Measurements from ENCODE around the gene AFF3. TPM values are rescaled to one million over a fixed set of nuclear protein-coding genes. Genes with fewer than 3 reads are reported as not detected.
"Not testable (repeated sequence)": the region's sequence is repeated elsewhere in the genome, so short reads cannot be mapped to it uniquely, and the experiment has no call there.

Gene AFF3, protein sequence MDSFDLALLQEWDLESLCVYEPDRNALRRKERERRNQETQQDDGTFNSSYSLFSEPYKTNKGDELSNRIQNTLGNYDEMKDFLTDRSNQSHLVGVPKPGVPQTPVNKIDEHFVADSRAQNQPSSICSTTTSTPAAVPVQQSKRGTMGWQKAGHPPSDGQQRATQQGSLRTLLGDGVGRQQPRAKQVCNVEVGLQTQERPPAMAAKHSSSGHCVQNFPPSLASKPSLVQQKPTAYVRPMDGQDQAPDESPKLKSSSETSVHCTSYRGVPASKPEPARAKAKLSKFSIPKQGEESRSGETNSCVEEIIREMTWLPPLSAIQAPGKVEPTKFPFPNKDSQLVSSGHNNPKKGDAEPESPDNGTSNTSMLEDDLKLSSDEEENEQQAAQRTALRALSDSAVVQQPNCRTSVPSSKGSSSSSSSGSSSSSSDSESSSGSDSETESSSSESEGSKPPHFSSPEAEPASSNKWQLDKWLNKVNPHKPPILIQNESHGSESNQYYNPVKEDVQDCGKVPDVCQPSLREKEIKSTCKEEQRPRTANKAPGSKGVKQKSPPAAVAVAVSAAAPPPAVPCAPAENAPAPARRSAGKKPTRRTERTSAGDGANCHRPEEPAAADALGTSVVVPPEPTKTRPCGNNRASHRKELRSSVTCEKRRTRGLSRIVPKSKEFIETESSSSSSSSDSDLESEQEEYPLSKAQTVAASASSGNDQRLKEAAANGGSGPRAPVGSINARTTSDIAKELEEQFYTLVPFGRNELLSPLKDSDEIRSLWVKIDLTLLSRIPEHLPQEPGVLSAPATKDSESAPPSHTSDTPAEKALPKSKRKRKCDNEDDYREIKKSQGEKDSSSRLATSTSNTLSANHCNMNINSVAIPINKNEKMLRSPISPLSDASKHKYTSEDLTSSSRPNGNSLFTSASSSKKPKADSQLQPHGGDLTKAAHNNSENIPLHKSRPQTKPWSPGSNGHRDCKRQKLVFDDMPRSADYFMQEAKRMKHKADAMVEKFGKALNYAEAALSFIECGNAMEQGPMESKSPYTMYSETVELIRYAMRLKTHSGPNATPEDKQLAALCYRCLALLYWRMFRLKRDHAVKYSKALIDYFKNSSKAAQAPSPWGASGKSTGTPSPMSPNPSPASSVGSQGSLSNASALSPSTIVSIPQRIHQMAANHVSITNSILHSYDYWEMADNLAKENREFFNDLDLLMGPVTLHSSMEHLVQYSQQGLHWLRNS (N-terminal part only)
- 2.6 and 3.0 TPM in 2 replicates for total RNA-seq (2014; rRNA removed; shearing (Covaris generic))

DNA sequence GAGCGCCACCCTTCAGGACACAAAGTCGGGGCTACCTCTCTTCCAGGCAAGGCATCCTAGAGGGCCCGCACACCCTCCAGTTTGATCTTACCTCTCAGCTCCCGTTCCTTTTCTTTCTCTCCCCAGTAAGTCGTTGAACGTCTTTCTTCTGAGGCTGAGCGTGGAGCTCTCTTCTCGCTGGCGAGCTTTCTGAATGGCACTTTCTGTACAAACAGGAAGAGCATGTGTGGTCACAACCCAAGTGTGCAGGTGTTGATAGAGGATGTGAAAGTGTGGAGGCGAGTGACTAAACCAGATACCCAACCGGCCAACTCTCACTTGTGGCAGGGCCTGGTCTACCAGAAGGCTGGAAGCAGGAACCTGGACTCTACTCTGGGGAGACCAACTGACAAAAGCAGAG lies at the start of gene AFF3:
Gene AFF3 (minus strand): TSS at position 198 of the 400 bp plus-strand sequence. CDS start 38,136 bp downstream, outside the sequence.
- no peak for DNase-seq (ENCODE audit: low read depth)

DNA sequence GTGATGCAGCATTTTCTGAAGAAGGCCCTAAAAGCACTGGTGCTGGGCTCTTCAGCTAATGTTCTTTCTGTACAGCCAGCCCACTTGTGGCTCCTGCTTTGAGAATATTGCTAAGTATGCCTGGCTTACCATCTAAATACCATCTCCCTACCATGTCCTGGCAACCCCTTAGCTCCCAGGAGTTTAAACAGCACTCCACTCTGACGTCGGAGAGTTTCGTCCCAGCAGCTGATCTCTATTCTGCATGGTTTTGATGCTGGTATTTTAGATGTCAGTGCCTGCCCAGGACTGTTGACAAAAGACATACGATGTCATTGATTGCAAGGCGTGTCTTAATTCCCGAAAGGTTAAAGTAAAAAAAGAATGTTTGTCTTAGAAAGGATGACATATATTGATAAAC lies 47.0 kb upstream of the AFF3 start:
- DNase-seq (ENCODE audit: low read depth): no peak

DNA sequence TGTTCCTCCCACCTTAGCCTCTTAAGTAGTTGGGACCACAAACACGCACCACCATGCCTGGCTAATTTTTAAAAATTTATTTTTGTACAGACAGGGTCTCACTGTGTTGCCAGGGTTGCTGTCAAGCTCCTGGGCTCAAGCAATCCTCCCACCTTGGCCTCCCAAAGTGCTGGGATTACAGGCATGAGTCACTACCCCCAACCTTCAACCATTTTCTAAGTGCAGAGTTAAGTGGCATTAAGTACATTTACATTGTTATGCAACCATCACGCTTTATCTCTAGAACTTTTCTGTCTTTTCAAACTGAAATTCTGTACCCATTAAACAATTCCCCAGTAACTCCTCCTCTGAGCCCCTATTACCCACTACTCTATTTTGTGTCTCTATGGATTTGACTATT lies 45.9 kb upstream of the AFF3 start:
- no peak for DNase-seq (ENCODE audit: low read depth)

DNA sequence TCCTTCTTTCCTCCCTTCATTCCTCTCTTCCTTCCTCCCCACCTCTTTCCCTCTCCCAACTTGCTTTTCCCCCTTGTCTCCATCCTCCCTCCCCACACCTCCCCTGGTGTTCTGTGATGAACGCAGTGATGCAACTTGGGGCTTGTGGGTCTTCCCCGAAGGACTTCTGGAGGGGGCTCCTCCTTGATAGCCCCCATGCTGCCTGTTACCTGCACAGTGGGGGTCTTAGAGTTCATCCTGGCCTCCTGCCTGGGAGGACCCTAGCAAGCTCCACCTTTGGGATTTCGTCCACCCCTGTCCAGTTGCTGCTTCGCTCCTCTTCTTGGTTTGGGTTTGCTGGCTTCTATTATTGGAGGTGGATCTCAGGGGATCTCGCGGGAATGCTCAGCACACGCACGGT lies 43.7 kb upstream of the AFF3 start:
- DNase-seq (ENCODE audit: low read depth): no peak

DNA sequence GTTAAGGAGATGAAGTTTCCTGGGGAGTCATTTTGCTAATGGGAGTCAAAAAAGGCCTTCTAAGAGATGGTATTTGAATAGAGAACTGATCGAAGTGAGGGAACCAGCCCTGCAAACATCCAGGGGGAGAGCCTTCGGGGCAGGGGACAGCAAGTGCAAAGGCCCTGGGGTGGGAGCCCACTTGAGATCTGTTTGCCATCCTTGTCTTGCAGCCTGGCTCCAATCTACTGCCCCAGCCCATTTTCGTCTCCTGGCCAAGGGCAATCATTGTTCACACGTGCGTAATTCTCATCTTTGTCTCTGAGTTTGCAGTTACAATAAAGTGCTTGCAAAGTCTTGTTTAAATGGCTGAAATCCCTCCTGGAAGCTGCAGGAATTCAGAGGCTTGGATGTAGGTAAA lies 43.1 kb upstream of the AFF3 start:
- no peak for DNase-seq (ENCODE audit: low read depth)

DNA sequence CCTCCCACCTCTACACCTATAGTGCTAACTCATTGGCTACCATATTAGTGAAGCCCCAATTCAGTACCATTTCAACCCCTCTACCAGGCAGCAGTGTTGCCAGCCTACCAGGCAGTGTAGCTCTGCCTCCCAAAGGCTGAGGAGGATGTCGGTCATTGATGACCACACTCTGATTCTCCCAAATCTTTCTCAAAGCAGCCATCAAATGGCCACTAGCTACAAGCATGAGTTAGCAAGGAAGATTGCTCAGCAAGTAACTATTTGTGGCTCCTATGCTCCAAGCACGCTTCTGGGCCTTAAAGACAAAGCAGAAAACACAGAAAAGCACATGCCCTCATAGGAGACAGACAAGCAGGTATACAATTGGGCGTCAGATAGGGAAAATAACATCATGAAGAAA lies 42.7 kb upstream of the AFF3 start:
- no peak for DNase-seq (ENCODE audit: low read depth)

DNA sequence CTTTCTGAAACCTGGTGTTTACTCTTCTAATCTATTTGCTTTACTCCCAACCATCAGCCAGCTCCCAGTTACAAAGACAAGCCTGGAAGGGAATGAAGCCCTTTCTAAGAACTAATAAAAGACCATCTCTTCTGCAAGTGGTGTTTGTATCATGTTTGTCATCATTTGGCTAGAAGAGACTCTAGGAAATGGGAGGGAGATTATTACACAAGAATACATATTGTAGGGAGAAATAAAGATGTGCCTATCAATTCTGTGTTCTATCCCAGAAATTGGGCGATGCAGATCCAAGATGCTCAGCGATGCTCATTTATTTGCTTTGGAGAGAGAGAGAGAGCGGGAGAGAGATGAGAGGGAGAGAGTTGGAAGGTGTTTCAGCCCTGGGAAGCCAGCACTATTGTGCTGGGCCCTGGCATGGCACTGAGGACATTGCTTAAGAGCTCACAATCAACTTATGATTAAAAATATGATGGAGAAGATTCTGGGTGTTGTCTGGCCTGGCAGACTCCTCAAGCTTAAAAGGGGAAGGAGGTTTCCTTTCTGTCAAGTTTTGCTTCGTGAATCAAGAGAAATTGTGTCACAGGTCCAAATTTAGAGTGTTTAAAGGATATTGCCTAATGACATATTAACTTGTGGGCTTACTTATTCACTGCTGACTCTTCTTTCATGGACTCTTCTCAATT lies 41.8 kb upstream of the AFF3 start:
- no peak for DNase-seq (ENCODE audit: low read depth)

DNA sequence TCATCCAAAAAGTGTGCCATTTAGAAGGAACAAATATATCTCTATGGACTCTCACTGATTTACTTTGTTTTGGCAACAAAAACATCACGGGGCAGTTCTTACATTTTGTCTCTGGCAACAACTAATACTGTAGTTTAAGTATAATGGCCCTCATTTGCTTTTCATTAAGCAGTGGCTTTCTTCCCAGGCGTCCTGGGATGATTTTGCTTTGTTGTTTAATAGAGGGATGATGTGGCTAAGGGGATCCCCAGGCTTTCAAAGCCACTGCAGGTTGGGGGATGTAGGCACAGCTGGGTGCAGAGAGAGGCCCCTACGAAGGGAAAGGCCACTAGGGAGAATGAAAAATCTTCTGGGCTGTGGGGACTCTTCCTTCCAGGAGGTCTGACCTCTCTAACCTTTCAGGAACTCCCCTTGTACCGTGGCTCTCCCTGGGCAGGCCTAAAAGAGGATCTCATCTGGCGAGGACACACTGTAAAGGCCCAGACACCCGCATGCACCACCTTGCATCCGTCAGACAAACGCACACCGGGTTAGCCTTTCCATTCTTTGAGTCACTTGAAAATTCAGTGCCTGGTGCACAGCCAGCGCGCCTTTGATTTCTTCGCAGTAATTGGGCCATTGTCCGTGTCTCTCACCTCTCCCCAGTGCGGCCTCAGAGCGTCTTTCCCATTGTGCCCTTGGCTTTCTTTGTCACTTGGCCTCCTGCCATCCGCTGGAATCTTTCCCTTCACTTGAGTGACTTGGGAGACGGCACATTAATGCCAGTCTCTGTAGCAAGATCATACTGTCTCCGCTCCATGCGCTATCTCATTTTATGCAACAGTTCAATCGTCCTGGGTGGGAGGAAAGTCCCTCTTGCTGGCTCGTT lies 40.3 kb upstream of the AFF3 start:
- DNase-seq (ENCODE audit: low read depth): no peak

DNA sequence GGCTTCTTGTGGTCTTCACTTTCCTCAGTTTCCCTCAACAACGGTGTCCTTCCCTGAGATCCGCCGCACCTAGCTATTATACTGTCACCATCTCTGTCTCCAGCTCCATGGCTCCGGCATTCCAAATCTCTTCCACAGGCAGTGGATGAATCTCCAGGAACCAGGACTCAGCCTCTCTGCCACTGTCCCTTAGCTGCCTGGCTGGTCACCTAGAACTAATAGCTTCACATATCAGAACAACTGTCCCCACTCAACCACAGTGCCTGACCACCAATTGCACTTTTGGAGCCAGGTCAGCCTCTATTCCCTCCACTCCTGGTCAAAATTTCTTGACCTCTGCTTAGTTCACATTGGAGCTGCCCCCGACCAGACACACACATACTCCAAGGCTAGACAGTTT lies 38.1 kb upstream of the AFF3 start:
- no peak for DNase-seq (ENCODE audit: low read depth)

DNA sequence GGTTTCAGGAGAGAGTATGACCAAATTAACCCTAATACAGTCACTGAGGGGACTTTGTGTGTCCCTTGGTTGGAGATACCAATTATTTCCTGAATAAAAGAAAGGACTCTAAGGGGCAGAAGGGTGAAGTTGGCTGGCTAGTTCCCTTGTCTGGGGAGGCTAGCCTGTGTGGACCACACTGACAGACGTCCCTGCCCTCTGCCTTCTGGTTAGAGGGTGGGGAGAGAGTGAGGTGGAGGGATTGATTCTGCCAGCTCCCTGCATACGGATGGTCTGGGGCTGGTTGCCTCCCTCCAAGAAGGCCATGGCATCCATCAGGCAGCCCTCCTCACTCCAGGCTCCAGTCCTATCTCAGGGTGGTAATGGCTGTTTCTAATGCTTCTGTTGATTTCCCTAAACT lies 37.4 kb upstream of the AFF3 start:
- no peak for DNase-seq (ENCODE audit: low read depth)

DNA sequence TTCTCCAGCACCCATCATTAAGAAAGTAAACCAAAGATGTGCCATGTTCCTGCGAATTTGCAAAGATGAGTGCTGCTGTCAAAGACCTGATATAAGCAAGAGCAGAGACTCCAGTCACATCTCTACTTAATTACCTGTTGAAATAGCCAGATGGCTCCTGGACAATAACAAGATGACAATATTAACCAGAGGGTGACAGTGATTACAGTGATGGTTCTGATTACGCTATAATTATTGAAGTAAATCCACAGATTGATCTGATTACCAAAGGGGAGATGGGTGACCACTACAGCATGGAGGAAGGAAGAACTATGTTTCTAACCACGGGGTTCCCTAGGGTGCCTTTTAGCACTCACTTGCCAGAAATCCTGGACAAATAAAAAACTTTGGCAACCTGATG lies 36.5 kb upstream of the AFF3 start:
- no peak for DNase-seq (ENCODE audit: low read depth)

DNA sequence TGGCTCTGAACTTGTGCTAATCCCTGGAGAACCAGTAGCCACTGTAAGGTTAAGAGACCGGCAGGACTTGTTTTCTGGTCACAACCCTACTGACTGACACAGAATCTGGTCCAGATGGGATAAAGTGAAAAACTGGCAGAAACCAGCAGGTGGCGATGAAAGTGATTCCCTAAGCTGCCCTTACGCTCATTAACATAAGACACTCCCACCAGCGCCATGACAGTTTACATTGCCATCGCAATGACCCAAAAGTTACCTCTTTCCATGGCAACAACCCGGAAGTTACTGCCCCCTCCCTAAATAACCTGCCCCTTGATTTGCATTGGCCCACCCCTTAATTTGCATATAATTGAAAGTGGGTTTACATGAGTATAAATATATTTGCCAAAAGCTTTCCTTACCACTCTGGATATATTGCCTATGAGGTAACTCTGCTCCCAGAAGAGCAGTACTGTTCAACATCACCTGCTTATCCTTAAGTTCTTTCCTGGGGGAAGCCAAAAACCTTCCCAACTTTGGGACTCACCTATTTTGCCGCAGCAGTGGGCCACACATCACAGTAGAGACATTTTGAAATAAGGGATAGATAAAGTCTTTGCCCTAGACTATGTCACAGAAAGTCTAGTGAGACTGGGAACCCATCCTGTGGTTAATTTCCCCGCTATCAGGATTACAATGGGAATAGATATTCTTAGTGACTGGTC lies 35.8 kb upstream of the AFF3 start:
- peak; percentile 30 for DNase-seq (ENCODE audit: low read depth)

DNA sequence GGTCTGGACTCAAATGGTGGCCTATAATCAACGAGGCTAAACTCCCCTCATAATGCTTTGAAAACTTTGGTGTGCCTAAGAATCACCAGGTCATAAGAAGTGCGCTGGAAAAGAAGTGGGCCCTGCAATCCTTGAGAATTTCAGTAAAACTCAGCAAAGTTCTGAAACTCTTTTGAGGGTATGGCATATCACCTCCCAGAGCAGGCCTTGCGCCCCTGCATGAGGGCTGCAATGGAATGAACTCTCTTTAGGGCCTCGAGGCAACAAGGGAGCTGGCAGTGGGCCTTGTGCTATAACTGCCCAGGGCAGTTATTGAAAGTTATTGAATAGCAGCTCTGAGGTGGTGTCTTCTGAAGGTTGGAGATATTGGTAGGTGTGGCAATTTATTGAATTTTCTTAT lies 34.5 kb upstream of the AFF3 start:
- DNase-seq (ENCODE audit: low read depth): no peak

DNA sequence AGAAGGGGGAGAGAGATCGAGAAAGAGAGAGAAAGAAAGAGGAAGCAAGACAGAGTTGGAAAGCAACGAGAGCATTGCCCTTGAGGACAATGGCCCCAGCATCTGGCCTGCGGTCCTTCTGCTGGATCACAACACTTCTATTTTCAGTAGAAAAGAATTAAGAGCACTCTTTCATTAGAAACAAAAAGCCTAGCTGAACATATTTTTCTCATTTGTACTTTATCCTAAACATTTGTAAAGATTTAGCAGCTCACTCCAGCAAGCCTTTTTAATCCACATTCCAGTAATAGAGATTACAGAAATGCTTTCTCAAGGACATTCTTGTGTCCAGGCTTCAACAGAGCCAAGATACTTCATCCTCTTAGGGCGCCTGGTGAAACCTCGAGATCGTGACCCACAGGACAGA lies 31.6 kb upstream of the AFF3 start:
- no peak for DNase-seq (ENCODE audit: low read depth)

DNA sequence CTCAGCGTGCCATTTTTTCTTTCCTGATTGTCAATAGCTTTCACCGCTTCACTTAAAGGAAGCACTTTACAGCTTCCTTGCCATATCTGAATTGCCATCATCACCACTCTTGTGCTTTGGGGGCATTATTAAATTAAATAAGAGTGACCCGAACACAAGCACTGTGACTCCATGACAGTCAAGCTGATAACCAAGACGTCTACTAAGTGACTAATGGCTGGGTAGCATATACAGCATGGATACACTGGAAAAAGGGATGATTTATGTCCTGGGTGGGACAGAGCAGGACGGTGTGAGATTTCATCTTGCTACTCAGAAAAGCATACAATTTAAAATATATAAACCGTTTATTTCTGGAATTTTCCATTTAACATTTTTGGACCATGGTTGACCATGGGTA lies 24.3 kb upstream of the AFF3 start:
- DNase-seq (ENCODE audit: low read depth): no peak

DNA sequence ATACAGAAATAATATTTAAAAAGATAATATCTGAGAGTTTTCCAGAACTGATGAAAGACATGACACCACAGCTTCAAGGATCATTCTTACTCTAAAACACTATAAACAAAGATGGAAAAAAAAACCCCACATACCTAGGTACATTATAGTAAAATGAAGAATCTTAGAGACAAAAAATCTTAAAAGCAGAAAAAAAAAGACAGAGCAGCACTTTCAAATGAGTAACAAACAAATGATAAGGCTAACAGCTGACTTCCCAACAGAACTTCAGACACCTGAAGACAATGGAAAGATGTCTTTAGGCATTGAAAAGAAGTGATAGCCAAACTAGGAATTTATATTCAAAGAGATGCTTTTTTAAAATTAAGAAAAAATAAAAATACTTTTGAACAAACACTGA lies 21.2 kb upstream of the AFF3 start:
- no peak for DNase-seq (ENCODE audit: low read depth)

DNA sequence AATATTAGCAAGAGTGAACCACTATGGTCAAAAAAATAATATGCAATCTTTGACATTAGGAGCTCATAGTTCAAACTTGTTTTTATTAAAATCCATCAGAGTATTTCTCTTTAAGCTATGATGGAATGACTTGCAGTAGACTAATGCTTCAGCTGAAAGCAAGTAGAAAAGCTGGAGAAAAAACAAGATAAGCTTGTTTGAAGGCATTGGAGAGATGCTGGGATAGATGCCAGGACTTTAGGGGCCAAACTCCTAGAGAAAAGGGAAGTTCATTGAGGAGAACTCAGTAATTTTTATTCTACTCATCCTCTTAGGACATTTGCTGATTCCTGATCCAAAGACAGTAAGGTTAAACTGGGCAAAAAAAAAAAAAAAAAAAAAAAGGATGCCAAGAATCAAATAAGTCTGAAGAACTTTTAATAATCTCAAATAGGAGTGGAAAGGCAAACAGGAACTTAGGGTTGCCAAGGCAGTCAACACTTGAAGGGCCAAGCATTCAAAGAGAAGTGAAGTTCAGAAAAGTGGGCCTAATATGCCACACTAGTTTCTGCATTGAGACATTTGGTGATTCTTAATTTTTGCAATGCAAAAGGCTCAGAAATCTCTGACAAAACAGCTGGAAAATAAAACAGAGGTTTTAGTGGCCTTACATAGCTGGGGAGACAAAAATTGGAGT lies 19.7 kb upstream of the AFF3 start:
- no peak for DNase-seq (ENCODE audit: low read depth)

DNA sequence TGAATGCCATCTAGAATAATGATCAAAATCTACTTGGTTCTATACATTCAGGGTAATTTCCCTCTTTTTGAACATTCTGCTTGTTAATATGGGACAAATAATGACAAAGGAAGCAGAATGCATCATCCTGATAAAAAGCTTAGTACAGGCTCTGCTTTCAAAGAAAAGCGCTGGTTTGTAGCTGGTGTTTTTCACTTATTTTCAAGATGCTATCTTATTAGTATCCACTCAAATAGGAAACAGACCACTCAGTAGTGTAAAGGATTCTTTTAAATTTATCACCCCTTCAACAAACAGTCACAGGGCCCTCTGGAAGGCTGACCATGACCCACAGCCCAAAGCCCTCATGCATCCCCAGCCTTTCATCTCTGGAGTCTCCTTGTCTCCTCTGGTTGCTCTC lies 18.0 kb upstream of the AFF3 start:
- no peak for DNase-seq (ENCODE audit: low read depth)

DNA sequence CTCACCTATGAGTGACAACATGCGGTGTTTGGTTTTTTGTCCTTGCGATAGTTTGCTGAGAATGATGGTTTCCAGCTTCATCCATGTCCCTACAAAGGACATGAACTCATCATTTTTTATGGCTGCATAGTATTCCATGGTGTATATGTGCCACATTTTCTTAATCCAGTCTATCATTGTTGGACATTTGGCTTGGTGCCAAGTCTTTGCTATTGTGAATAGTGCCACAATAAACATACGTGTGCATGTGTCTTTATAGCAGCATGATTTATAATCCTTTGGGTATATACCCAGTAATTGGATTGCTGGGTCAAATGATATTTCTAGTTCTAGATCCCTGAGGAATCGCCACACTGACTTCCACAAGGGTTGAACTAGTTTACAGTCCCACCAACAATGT lies 9.4 kb upstream of the AFF3 start:
- not testable (repeated sequence) for DNase-seq (ENCODE audit: low read depth)
